KOPT-K1 (cell line): ENCODE data around the gene SRSF3.
"Not testable (repeated sequence)": the region's sequence is repeated elsewhere in the genome, so short reads cannot be mapped to it uniquely, and the experiment has no call there.

Experiments
- H3K27ac ChIP-seq: fragments of 200-600 bp; sonication (generic); 2 replicates; pipeline ENCODE4 v1.5.1; 2016; ENCODE audit warnings: antibody characterized with exemption, mild to moderate bottlenecking, low read depth, low read length; ENCODE audit not compliant: poor library complexity, severe bottlenecking
- H3K36me3 ChIP-seq: fragments of 200-600 bp; sonication (generic); 2 replicates; pipeline ENCODE4 v1.5.1; 2017; ENCODE audit warnings: antibody characterized with exemption, mild to moderate bottlenecking, low read length, moderate library complexity; ENCODE audit not compliant: insufficient read depth
- H3K9me3 ChIP-seq: fragments of 200-600 bp; sonication (generic); 2 replicates; pipeline ENCODE4 v1.5.1; 2017; ENCODE audit warnings: antibody characterized with exemption, low read length, mild to moderate bottlenecking; ENCODE audit not compliant: insufficient read depth, poor library complexity, severe bottlenecking

SRSF3 gene

DNA sequence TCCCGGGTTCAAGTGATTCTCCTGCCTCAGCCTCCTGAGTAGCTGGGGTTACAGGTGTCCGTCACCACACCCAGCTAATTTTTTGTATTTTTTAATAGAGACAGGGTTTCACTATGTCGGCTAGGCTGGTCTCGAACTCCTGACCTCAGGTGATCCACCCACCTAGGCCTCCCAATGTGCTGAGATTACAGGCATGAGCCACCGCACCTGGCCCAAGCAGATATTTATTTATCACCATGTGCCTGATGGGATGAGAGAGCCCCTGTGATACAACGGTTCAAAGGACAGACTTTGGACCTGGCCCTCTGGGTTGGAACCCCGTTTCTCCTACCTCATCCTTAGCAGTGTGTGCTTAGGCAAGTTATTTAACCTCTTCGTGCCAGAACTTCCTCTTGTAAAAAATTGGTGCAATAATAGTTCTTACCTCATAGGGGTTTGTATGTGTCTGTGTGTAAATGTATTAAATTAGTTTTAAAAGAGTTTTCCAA, 27.7 kb upstream of the SRSF3 start:
- peaks cover 4% of the 10 kb centered on the region for H3K9me3 ChIP-seq
- H3K27ac ChIP-seq = no peak overlapping the region
- H3K36me3 ChIP-seq = no peaks in the 10 kb centered on the region

DNA sequence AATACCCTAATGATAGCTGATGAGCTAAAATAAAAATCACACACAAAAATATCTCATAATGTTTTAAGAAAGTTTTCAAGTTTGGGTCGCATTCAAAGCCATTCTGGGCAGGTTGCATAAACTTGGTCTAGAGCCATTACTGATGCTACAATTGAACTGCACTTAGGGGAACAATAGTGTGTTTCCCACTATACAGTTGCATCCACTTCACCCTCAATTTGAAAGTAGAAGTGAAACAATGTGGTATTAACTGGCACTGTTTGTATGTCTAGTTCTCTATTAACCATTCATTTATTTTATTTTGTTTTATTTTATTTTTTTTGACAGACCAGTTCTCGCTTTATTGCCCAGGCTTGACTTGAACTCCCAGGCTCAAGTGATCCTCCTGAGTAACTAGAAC, 23.9 kb upstream of the SRSF3 start:
- Histone ChIP-seq H3K36me3 (no peaks in the 10 kb centered on the region), H3K27ac (no peak overlapping the region), H3K9me3 (peaks cover 11% of the 10 kb centered on the region)

DNA sequence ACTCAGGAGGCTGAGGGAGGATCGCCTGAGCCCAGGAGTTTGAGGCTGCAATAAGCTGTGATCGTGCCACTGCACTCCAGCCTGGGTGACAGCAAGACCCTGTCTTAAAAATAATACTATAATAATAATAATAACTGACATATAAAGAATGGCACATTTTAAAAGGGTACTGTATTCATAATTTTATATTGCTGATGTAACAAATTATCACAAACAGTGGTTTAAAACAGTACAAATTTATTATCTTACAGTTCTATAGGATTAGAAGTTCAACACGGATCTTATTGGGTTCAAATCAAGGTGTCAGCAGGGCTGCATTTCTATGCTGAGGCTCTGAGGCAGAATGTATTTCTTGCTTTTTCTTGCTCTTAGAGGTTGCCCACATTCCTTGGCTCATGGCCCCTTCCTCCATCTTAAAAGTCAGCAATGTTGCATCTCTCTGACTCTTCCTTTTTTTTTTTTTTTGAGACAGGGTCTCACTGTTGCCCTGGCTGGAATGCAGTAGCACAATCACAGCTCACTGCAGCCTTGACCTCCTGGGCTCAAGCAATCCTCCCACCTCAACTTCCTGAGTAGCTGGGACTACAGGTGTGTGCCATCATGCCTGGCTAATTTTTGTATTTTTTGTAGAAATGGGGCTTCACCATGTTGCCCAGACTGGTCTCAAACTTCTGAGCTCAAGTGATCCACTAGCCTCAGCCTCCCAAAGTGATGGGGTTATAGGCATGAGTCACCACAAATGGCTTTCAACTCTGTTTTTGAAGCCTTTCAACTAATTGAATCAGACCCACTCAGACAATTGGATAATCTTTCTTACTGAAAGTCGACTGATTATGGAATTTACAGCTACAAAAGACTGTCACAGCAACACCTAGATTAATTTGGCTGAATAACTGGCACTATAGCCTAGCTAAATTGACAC, 22.8 kb upstream of the SRSF3 start:
- Histone ChIP-seq H3K36me3 (no peaks in the 10 kb centered on the region), H3K27ac (no peak overlapping the region), H3K9me3 (peaks cover 11% of the 10 kb centered on the region)

DNA sequence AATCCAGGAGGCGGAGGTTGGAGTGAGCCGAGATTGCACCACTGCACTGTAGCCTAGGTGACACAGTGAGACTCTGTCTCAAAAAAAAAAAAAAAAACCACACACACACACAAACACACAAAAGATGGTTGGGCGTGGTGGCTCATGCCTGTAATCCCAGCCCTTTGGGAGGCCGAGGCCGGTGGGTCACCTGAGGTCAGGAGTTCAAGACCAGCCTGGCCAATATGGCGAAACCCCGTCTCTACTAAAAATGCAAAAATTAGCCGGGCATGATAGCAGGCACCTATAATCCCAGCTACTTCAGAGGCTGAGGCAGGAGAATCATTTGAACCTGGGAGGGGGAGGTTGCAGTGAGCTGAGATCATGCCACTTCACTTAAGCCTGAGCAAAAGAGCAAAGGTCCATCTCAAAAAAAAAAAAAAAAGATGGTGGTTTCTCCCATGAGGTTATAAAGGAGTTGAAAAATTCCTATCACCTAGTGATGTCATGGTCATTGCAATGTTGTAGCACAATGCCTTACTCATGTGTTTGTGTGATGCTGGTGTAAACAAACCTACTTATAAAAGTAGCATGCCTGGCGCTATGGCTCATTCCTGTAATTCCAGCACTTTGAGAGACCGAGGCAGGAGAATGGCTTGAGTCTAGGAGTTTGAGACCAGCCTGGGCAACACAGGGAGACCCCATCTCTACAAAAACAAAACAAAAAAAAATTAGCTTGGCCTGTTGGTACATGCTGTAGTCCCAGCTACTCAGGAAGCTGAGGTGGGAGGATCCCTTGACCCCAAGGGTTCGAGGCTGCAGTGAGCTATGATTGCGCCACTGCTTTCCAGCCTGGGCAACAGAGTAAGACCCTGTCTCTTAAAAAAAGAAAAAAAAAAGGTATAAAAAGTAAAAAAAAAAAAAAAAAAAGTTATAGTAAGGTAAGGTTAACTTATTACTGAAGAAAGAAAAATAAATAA, 21.5 kb upstream of the SRSF3 start:
- H3K36me3 ChIP-seq, H3K27ac ChIP-seq: not testable (repeated sequence)
- peaks cover 11% of the 10 kb centered on the region for H3K9me3 ChIP-seq

DNA sequence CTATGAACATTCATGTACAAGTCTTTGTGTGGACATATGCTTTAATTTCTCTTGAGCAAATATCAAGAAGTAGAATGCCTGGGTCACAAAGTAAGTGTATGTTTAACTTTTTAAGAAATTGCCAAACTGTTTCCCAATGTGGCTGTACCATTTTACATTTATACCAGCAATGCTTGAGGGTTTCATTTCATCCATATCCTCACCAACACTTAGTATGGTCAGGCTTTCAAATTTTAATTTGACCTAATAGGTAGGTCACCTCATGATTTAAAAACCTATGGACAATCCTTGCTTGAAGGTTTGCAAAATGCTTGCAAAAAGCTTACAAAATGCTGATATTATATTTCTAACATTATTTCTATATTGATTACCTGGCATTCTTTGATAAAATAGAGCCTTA, 19.5 kb upstream of the SRSF3 start:
- Histone ChIP-seq H3K9me3 (peaks cover 11% of the 10 kb centered on the region), H3K27ac (no peak overlapping the region), H3K36me3 (no peaks in the 10 kb centered on the region)

DNA sequence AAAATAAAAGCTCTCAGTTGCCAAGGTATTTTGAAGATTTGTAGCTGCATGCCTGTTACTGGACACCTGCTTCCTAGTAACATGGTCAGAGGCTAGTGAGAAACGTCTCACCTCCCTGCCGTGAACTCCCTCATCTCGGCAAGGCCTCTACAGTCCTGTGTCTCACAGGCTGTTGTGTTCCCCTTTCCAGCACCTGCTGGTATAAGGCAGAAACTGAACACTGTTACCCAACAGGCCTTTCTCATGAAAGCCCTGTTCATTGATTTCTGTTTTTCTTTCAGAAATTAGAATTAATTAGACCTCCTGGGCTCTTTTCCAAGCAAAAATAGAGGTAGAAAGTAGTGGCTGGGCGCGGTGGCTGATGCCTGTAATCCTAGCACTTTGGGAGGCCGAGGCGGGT, 17.6 kb upstream of the SRSF3 start:
- no peaks in the 10 kb centered on the region for H3K36me3 ChIP-seq
- peaks cover 6% of the 10 kb centered on the region for H3K9me3 ChIP-seq
- H3K27ac ChIP-seq = no peak overlapping the region

DNA sequence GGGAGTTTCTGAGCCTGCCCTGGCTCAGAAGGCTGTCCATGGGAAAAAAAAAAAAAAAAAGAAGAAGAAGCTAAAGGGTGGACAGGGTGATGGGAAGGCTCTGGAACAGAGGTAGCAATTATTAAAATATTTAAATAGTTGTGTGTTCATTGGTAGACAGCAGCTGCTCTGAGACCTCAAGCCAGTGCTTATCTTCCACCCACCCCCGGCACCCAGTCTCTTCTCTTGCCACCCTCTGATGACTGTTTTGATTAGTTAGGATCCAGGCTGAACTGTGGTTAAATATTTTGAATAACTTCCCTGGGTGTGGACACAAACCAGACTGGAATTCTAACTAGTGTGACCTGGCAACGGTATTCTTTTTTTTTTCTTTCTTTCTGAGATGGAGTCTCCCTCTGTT, 16.9 kb upstream of the SRSF3 start:
- Histone ChIP-seq H3K9me3 (peaks cover 4% of the 10 kb centered on the region), H3K36me3 (no peaks in the 10 kb centered on the region), H3K27ac (no peak overlapping the region)

DNA sequence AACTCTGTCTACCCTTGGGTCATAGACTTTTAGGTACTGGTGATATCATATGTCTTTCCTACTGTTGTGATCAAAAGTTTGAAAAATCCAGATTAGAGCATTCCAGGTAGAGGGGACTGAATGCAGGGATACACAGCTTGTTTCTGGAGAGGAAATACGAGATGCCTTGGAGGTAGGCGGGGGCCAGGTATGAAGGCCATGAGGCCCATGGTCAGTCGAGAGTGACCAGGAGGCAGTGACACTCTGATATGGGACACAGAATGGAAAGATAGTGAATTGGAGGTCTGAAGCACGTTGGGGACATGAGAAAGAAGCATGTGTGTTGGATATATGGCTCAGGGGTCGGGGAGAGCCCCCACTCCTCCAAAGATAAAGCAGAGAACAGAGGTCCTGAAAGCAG, 16.1 kb upstream of the SRSF3 start:
- peaks cover 4% of the 10 kb centered on the region for H3K9me3 ChIP-seq
- no peak overlapping the region for H3K27ac ChIP-seq

DNA sequence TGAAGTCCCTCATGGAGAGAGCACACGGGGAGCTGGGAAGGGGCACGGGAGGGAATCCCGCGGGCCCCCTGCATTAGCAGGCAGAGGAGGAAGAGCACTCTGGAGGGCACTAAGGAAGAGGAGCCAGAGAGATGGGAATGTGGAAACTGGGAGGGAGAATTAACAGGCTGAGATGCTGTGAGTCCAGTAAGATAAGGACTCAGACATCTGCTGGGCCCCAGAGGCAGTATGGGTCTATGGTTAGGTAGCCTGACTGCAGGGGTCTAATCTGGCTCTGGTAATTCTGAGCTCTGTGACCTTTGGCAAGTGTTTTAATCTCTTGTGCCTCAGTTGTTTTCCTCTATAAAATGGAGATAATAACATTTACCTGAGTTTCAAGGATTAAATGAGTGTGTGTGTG, 15.7 kb upstream of the SRSF3 start:
- Histone ChIP-seq H3K9me3 (peaks cover 4% of the 10 kb centered on the region), H3K36me3 (no peaks in the 10 kb centered on the region), H3K27ac (no peak overlapping the region)

More for the DNA sequence above, 16.1 kb upstream of the SRSF3 start:
- H3K36me3 ChIP-seq = no peaks in the 10 kb centered on the region

DNA sequence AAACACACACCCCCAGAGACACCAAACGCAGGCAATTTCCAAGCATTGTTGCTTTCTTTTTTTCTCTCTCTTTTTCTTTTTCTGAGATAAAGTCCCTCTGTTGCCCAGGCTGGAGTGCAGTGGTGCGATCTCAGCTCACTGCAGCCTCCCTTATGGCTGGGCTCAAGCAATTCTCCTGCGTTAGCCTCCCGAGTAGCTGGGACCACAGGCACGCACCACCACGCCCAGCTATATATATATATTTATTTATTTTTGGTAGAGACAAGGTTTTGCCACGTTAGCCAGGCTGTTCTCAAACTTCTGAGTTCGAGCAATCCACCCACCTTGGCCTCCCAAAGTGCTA, 14.0 kb upstream of the SRSF3 start:
- Histone ChIP-seq H3K27ac (no peak overlapping the region), H3K9me3 (no peaks in the 10 kb centered on the region), H3K36me3 (no peaks in the 10 kb centered on the region)

DNA sequence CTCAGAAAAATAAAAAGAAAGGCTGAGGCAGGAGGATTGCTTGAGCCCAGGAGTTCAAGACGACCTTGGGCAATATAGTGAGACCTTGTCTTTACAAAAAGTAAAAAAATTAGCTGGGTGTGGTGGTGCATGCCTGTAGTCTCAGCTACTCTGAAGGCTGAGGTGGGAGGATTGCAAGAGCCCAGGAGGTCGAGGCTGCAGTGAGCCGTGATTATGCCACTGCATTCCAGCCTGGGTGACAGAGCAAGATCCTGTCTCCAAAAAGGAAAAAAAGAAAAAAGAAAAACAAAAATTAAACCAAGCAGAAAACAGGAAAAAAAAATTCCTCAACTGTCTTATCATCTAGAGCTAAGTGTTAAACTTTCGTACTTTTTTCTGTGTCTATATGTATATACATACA, 12.4 kb upstream of the SRSF3 start:
- no peaks in the 10 kb centered on the region for H3K36me3 ChIP-seq
- no peaks in the 10 kb centered on the region for H3K9me3 ChIP-seq
- H3K27ac ChIP-seq = no peak overlapping the region

DNA sequence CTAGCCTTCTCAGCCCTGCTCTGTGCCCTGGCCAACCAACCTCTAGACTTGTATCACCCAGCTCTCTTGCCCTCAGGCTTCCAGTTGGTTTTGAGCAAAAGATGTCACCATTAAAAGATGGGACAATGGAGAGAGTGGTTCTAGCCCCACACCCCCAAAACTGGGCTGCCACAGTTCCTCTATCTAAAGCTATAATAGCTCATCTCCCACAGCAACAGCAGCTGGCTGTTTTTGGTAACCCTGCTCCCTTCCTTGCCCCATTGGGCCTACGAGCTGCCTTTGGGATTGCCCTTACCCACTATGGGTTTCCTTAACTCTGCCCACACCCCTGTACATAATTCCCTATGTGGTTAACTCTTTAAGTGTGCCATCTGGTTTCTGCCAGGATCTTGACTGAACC, 7.6 kb upstream of the SRSF3 start:
- Histone ChIP-seq H3K27ac (no peak overlapping the region), H3K36me3 (no peaks in the 10 kb centered on the region), H3K9me3 (no peaks in the 10 kb centered on the region)

DNA sequence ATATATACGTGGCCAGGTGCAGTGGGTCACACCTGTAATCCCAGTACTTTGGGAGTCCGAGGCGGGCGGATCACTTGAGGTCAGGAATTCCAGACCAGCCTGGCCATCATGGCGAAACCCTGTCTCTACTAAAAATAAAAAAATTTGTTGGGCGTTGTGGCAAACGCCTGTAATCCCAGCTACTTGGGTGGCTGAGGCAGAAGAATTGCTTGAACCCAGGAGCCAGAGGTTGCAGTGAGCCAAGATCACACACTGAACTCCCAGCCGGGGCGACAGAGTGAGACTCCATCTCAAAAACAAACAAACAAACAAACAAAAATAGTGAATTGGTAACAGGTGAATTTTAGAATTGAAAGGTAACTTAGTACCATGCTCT, 5.1 kb upstream of the SRSF3 start:
- not testable (repeated sequence) for H3K27ac ChIP-seq, H3K36me3 ChIP-seq, H3K9me3 ChIP-seq

DNA sequence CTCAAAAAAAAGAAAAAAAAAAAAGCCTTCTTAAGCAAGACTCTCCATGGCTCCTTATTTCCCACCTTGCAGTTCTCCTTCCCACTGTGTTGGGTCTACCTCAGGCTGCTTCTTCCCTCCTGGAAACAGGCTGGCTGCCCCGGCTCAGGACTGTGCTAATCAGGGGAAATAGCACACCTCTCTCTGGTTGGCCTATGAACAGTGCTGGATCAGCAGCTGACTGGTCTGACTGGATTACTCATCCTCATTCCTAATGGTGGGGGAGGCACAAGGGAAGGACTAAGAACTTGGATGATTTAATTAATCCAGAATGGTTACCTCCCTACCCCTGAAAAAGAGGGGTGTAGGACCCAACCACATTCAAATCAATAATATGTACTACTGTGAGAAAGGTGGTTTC, 3.9 kb upstream of the SRSF3 start:
- H3K9me3 ChIP-seq = no peaks in the 10 kb centered on the region
- no peak overlapping the region for H3K27ac ChIP-seq
- H3K36me3 ChIP-seq = peaks cover 8% of the 10 kb centered on the region

DNA sequence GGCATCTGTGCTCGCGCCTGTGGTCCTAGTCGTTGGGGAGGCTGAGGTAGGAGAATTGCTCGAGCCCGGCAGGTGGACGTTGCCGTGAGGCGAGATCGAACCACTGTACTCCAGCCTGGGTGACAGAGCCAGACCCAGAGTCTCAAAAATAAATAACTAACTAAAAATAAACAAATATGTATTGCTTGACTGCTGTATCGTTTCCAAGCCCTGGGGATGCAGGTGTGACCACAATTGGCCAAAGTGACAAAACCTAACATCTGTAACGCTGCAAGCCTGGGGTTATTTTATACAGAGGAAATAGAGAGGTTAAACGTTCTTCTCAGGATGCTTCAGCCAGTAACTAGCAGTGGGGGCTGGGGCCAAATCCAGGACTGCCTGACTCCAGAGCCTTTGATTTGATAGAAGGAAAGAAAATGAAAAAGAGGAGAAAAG, 1.9 kb upstream of the SRSF3 start:
- Histone ChIP-seq H3K36me3 (peaks cover 28% of the 10 kb centered on the region), H3K9me3 (no peaks in the 10 kb centered on the region), H3K27ac (peak overlapping the region; percentile 100)
